GM21528 (cell line): Measurements from ENCODE around the gene APPBP2.
"Not testable (repeated sequence)": the region's sequence is repeated elsewhere in the genome, so short reads cannot be mapped to it uniquely, and the experiment has no call there.

ENCODE experiments used
- ATAC-seq: cut with Tn5 transposase; IDR thresholded peaks from one replicate; pipeline ENCODE4 v1.9.1; 2021; ENCODE audit warnings: mild to moderate bottlenecking, moderate library complexity; ENCODE audit not compliant: unreplicated experiment, low FRiP score

APPBP2 gene

DNA sequence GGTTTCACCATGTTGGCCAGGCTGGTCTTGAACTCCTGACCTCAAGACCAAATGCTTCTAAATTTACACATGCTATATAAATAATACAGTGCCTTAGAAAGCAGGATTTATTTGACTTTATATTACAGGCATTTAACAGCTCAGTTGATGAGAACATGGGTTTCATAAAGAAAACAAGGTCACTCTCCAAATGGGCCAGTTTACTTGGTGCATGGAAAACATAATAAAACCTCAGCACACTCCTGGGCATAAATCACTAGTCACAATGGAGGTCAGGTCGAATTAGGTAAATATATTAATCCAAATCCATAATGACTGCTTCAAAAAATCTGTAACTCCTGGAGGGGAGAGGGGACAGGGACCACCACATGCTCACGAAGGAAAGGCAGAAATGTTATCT is 24.5 kb downstream of the APPBP2 start:
- ATAC-seq, result no peak

DNA sequence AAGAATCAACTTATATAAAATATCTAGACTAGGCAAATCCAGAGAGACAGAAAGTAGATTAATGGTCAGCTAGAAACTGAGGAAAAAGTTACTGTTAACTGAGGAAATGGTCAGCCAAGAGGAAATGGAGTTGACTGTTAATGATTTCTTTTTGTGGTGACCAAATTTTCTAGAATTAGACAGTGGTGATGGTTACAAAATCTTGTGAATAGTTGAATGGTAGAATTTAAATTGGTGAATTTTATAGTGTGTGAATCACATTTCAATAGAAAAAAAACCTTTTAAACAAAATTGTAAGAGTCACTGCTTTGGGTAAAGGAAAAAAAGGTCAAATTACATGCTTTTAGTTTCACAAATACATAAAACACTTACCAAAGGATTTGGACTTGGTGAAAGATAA is 30.0 kb downstream of the APPBP2 start:
- no peak for ATAC-seq

- no peak for ATAC-seq
Observed at GRCh38 chr17:60495260-60495659, 30.8 kb downstream of the APPBP2 start.

GRCh38 chr17:60493847-60494321 is 32.2 kb downstream of the APPBP2 start:
- ATAC-seq, result no peak

DNA sequence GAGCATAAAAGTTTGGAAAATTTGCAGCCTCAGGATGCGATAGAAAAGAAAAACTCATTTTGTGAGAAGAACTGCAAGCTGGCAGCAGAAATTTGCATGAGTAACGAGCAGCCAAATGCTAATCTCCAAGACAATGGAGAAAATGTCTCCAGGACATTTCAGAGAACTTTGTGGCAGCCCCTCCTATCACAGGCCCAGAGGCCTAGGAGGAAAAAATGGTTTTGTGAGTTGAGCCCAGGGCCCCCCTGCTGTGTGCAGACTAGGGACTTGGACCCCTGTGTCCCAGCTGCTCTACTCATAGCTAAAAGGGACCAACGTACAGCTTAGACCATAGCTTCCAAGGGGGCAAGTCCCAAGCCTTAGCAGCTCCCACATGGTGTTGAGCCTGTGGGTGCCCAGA is 34.3 kb downstream of the APPBP2 start:
- no peak for ATAC-seq

GRCh38 chr17:60490594-60490993 is 35.4 kb downstream of the APPBP2 start:
- ATAC-seq, result not testable (repeated sequence)

- no peak for ATAC-seq
Observed at GRCh38 chr17:60481604-60482003, 44.4 kb downstream of the APPBP2 start.

DNA sequence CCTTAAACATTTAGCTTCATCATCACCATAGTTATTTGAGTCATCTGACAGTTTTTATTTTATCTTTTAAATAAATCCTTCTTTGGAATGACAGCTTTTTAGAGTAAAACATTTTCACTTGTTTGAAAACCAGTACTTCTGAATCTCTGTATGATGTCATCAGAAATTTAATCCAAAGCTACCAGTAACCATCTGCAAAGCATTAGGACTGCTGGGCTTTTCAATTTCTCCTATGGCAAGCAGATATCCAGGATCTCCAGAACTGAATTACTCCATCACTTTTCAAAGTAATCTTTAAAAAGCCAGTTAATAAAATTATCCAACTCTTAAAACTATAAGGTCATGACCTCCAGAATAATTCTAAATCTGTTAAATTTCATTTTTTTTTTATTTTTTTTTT is 52.3 kb downstream of the APPBP2 start:
- ATAC-seq, result no peak

DNA sequence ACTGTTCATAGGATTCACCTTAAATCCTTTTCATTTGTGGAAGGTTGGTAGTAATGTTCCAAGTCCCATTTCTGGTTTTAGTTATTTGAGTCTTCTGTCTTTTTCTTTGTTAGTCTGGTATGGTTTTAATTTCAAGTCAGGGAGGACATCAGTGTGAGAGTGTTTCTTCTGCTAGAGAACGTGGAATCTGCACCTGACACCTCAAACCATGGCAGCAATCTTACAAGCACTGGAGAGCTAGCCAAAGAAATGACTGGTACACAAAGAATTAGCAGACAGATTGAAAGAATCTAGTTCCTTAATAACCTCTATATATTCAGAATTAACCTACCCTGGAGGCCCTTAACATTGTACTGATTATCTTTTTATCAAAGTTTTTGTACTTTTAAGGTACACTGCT is 53.6 kb downstream of the APPBP2 start:
- no peak for ATAC-seq

DNA sequence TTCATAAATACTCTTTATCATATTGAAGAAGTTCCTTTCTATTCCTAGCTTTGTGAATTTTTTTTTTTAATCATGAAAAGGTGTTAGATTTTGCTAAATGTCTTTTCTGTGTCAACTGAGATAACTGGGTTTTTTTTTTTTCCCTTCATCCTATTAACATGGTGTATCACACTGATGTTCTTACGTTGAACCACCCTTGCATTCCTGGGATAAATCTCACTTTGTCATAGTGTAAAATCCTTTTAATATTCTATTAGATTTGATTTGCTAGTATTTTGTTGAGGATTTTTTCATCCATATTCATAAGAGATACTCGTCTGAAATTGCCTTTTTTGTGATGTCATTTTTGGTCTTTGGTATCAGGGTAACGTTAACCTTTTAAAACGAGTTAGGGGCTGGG is 54.6 kb downstream of the APPBP2 start:
- ATAC-seq, result no peak

DNA sequence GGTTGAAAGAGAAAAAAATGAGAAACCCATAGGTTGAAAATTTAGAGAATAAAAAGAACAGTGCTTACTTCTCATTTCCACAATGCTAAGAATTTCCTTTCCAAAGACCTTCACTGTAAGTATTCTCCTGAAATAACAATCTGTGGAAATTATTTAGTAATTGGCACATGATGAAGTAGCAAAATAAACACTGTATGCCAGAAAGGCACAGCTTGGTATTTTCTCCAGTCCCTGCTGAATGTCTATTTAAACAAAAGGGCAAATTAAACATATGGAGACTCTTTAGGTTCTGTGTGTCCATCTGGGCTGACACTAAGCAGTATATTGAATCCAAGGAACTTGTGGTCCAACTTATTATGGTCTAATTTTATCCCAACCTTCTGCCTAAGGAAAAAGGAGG is 57.7 kb downstream of the APPBP2 start:
- ATAC-seq, result no peak

DNA sequence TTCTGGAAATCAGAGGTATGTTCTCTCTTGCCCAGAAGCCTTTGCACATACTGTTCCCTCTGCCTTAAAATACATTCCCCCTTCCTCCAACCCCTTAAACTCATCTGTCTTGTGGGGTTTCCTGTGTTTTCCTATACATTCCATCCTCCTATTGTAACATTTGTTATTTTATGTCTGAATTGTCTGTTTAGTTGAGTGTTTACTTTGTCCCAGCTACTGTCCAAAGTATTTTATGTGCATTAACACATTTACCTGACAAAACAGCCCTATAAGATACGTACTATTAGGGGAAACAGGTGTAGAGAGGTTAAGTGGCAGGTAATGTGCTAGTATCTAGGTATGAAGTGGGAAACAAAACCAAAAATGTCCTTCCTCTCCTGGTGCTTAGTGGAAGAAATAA is 61.7 kb downstream of the APPBP2 start:
- ATAC-seq, result no peak

DNA sequence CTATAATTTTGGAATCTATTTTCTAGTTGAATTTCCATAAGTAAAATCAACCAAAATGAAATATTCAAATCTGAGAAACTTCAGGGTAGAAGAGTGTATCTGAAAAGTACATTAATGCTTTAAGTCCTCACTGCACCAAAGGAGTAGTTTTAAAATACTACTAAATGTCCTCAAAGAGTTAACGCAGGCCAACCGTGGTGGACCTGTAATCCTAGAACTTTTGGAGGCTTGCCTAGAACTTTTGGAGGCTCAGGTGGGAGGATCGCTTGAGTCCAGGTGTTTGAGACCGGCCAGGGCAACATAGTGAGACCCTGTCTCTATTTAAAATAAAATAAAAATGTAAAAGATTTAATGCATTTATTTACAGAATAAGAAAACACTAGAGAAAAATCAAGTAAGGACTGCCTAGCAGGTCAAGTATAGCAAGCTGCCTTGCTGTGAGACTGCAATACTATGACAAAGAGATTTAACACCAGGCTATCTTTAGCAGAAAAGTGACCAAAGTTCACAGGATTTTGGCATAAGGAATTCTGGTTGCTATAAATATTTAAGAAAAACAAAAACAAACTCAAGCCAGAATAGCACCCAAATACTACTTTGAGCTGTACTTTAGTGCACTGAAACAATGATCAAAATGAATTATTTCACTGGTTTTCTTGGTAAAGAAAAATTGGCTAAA is 62.7 kb downstream of the APPBP2 start:
- no peak for ATAC-seq

DNA sequence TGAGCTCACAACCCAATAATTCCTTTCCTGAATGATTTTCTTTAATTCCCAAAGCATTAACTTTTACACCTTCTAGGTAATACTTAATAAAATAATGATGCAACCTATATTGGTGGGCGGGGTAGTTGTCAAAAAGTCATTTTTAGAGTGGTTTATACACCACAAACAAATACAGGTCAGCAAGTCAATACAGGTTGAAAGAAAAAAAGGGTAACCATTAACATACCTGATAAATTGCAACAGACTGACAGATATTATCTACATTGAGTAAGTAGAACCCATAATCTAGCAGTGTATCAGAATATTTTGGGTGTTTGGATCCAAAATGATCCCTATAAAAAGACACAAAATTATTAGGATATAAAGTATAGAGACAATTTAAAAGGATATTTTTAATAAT is 64.5 kb downstream of the APPBP2 start:
- no peak for ATAC-seq

- no peak for ATAC-seq
Observed at GRCh38 chr17:60457148-60457547, 68.9 kb downstream of the APPBP2 start.

DNA sequence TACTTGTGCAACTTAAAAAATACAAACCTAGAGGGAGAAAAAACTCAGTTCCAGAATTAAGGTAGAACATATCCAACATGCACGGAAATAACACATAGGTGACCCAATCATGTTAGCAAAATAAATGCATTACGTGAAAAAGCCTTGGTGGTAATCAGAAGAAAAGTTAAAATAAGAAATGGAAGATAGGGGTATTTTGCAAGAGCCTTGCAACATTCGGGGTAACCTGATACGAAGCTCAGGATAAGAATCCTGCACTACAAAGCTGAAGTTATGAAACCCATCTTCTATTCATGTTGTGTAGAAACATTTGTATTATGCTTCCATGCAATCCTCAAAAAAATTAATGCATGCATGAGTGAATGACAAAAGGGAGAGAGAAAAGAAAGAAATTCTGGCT is 70.7 kb downstream of the APPBP2 start:
- no peak for ATAC-seq

- ATAC-seq, result no peak
Observed at GRCh38 chr17:60451965-60452364, 74.1 kb downstream of the APPBP2 start.

GRCh38 chr17:60451071-60451470 is 75.0 kb downstream of the APPBP2 start:
- no peak for ATAC-seq

- no peak for ATAC-seq
Observed at GRCh38 chr17:60447375-60447774, 78.7 kb downstream of the APPBP2 start.

- no peak for ATAC-seq
Observed at GRCh38 chr17:60445144-60445543, 80.9 kb downstream of the APPBP2 start.

- ATAC-seq, result no peak
Observed at GRCh38 chr17:60443713-60444112, 82.3 kb downstream of the APPBP2 start.

DNA sequence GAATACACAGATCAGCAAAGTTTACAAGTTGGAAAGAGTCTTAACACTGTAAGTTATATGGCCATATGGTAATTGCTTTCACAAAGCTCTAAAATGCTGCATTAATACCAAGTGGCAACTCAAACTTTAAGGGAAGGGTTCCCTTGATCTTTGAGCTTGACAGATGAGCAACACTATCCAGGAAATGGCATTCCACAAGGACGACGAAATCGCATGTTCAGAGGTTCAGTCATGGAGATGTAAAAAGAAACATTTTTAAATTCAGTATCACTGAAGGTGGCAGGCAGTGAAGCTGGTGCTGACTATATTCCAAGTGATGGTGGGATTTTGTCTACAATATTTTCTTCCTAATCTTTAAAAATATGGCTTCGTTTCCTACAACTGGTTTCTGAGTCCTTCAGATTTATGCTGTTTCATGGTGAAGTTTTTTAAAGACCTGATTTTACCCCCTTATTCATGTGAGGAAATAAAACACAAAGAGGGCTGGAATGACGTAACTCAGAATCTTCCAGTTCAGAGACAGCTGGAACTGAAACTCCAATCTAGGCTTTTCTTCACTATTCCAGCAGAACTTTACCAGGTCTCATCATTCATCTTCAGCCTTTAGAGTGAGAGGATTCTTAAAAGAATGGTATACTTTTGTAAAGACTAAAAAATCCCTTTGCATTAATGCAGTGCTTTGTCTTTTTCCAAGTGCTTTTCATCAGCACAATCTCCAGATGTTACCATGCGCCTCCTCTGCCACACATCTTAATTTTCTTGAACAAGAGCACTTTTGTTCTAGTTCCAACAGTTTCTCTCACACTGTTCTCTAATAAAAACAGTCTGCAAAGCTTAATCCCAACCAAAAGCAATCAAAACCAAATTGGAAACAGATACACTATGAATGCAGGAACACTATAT is 83.5 kb downstream of the APPBP2 start:
- no peak for ATAC-seq
